Measurements from ENCODE around the gene CPXM1. TPM values are rescaled to one million over a fixed set of nuclear protein-coding genes. Genes with fewer than 3 reads are reported as not detected.

The CPXM1 gene
- polyA plus RNA-seq, 1 donor (not counting 4 experiments of a cell fraction or from before 2014, with no cell fraction given) = not detected

- Histone ChIP-seq H2AFZ (ENCODE audit: control insufficient read depth, low read length) (no peak overlapping the region), H3K4me1 (ENCODE audit: control insufficient read depth, extremely low read depth, insufficient read depth, low read length) (peaks cover 2% of the 10 kb centered on the region), H3K4me2 (ENCODE audit: control insufficient read depth, extremely low read depth, insufficient read depth, low read depth, low read length) (no peak overlapping the region), H3K9ac (ENCODE audit: control insufficient read depth, extremely low read depth, insufficient read depth, low read length) (no peak overlapping the region), H4K20me1 (ENCODE audit: control insufficient read depth, extremely low read depth, insufficient read depth, low read length) (no peaks in the 10 kb centered on the region), H3K4me3 (ENCODE audit: control insufficient read depth in 2 of 3, extremely low read depth in 1 of 3, insufficient read depth in 2 of 3, low read depth in 1 of 3, low read length in 3 of 3) (no peak overlapping the region), H3K27ac (ENCODE audit: control insufficient read depth, insufficient read depth, low read length) (no peak overlapping the region), H3K79me2 (ENCODE audit: control insufficient read depth, insufficient read depth, low read length) (no peaks in the 10 kb centered on the region), H3K36me3 (ENCODE audit: control insufficient read depth in 2 of 2, extremely low read depth in 1 of 2, insufficient read depth in 2 of 2, low read length in 2 of 2) (no peaks in the 10 kb centered on the region), H3K9me1 (ENCODE audit: control insufficient read depth, extremely low read depth, insufficient read depth, low read length) (no peaks in the 10 kb centered on the region), H3K27me3 (ENCODE audit: control insufficient read depth, extremely low read depth, insufficient read depth, low read length) (peaks cover 75% of the 10 kb centered on the region), H3K9me3 (ENCODE audit: control insufficient read depth, low read depth, low read length) (peaks cover 2% of the 10 kb centered on the region)
- dilution Hi-C loops (cut with MboI; ENCODE audit: extremely low pct_ligation_motif_present, low sequenced_read_pairs) = no loop called here
- no peak for FAIRE-seq
- TF ChIP-seq, protein P1, sequence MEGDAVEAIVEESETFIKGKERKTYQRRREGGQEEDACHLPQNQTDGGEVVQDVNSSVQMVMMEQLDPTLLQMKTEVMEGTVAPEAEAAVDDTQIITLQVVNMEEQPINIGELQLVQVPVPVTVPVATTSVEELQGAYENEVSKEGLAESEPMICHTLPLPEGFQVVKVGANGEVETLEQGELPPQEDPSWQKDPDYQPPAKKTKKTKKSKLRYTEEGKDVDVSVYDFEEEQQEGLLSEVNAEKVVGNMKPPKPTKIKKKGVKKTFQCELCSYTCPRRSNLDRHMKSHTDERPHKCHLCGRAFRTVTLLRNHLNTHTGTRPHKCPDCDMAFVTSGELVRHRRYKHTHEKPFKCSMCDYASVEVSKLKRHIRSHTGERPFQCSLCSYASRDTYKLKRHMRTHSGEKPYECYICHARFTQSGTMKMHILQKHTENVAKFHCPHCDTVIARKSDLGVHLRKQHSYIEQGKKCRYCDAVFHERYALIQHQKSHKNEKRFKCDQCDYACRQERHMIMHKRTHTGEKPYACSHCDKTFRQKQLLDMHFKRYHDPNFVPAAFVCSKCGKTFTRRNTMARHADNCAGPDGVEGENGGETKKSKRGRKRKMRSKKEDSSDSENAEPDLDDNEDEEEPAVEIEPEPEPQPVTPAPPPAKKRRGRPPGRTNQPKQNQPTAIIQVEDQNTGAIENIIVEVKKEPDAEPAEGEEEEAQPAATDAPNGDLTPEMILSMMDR (optimal IDR thresholded peaks at IDR 0.05 in 1 of 3, IDR thresholded peaks at IDR 0.05 in 1 of 3, conservative IDR thresholded peaks at IDR 0.05 in 1 of 3; ENCODE audit: extremely low read depth in 1 of 3, insufficient read depth in 2 of 3, low read length in 3 of 3) = no peak
- TF ChIP-seq EZH2 (IDR thresholded peaks at IDR 0.05; ENCODE audit: low read length) = no peak
- no peak for DNase-seq (ENCODE audit: low read depth, low spot score)
These were observed 1.6 kb downstream of the CPXM1 start for GRCh38 chr20:2798814-2799213.

DNA sequence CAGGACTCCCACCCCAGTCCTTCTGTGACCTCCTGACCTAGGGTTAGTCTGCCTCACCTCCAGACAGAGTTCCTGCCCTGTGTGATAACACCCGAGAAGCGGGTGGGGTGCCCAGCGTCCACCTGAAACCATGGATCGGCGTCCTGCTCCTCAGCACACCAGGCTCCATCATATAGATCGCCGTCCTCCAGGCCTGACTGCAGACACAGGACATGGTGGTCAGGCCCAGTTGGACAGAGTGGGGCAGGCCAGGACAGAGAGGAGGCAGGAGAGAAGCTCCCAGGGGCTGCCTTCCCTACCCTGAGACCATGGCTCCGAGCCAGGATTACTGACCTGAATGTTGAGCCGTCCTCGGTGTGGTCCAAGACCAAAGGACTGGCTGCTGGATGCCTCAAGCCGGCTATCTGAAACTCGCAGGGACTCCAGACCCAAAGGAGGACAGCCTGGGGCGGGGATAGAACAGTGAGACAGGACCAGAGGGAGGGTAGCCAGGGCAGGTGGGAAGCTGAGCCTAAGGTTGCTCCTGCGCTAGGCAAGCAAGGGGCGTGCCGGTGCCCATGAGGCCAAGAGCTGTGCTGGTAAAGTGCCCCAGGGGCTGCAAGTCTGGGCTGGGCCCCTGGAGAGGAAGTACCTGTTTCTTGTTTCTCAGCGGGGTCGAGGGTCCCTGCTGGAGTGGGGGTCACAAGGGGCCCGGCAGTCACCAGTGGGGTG is 2.2 kb downstream of the CPXM1 start:
- Histone ChIP-seq H3K4me3 (ENCODE audit: control insufficient read depth in 2 of 3, extremely low read depth in 1 of 3, insufficient read depth in 2 of 3, low read depth in 1 of 3, low read length in 3 of 3) (no peak overlapping the region), H3K4me2 (ENCODE audit: control insufficient read depth, extremely low read depth, insufficient read depth, low read depth, low read length) (no peak overlapping the region), H3K36me3 (ENCODE audit: control insufficient read depth in 2 of 2, extremely low read depth in 1 of 2, insufficient read depth in 2 of 2, low read length in 2 of 2) (no peaks in the 10 kb centered on the region), H4K20me1 (ENCODE audit: control insufficient read depth, extremely low read depth, insufficient read depth, low read length) (no peaks in the 10 kb centered on the region), H3K9me1 (ENCODE audit: control insufficient read depth, extremely low read depth, insufficient read depth, low read length) (no peaks in the 10 kb centered on the region), H3K27me3 (ENCODE audit: control insufficient read depth, extremely low read depth, insufficient read depth, low read length) (peaks cover 75% of the 10 kb centered on the region), H3K9ac (ENCODE audit: control insufficient read depth, extremely low read depth, insufficient read depth, low read length) (no peak overlapping the region), H3K9me3 (ENCODE audit: control insufficient read depth, low read depth, low read length) (peaks cover 2% of the 10 kb centered on the region), H2AFZ (ENCODE audit: control insufficient read depth, low read length) (no peak overlapping the region), H3K27ac (ENCODE audit: control insufficient read depth, insufficient read depth, low read length) (no peak overlapping the region), H3K79me2 (ENCODE audit: control insufficient read depth, insufficient read depth, low read length) (no peaks in the 10 kb centered on the region), H3K4me1 (ENCODE audit: control insufficient read depth, extremely low read depth, insufficient read depth, low read length) (peaks cover 2% of the 10 kb centered on the region)
- DNase-seq (ENCODE audit: low read depth, low spot score) (no peak), FAIRE-seq (no peak)
- TF ChIP-seq EZH2 (IDR thresholded peaks at IDR 0.05; ENCODE audit: low read length) = peak; percentile 18
- TF ChIP-seq, protein P1 (optimal IDR thresholded peaks at IDR 0.05 in 1 of 3, IDR thresholded peaks at IDR 0.05 in 1 of 3, conservative IDR thresholded peaks at IDR 0.05 in 1 of 3; ENCODE audit: extremely low read depth in 1 of 3, insufficient read depth in 2 of 3, low read length in 3 of 3) = no peak
- dilution Hi-C loops (cut with MboI; ENCODE audit: extremely low pct_ligation_motif_present, low sequenced_read_pairs) = no loop called here

Data from keratinocyte (primary cell).